Stimulated activated naive CD4-positive, alpha-beta T cell treated with Interleukin-2 at 50 U/mL for 16 hours (primary cell): ENCODE measurements around the gene MYO1D.
A peak's percentile ranks its signal among the peaks of the same experiment; 100 is the strongest.
"Not testable (repeated sequence)": the region's sequence is repeated elsewhere in the genome, so short reads cannot be mapped to it uniquely, and the experiment has no call there.

Experiments used
- DNase-seq: peaks from one replicate; lab custom pipeline; 2025; lab: John Stamatoyannopoulos, UW

The MYO1D gene

GRCh38 chr17:32894245-32894644 is 17.3 kb upstream of the MYO1D start:
- DNase-seq, result no peak

- not testable (repeated sequence) for DNase-seq
Measured at GRCh38 chr17:32887410-32887809, 10.5 kb upstream of the MYO1D start.

GRCh38 chr17:32886951-32887350 is 10.0 kb upstream of the MYO1D start:
- DNase-seq, result not testable (repeated sequence)

- peak; percentile 23 for DNase-seq
Measured at GRCh38 chr17:32882734-32883133, 5.8 kb upstream of the MYO1D start.

GRCh38 chr17:32882029-32882428 is 5.1 kb upstream of the MYO1D start:
- no peak for DNase-seq

- DNase-seq, result no peak
Measured at GRCh38 chr17:32880671-32881453, 3.9 kb upstream of the MYO1D start.

- no peak for DNase-seq
Measured at GRCh38 chr17:32879134-32879533, 2.2 kb upstream of the MYO1D start.

GRCh38 chr17:32878211-32878610 is 1.3 kb upstream of the MYO1D start:
- DNase-seq, result no peak

- peak; percentile 89 for DNase-seq
Measured at GRCh38 chr17:32877164-32877764, 340 bp upstream of the MYO1D start.

- DNase-seq, result no peak
Measured at GRCh38 chr17:32875923-32876416, 954 bp downstream of the MYO1D start.

GRCh38 chr17:32875230-32875917 is 1.6 kb downstream of the MYO1D start:
- no peak for DNase-seq

GRCh38 chr17:32873114-32873513 is 3.8 kb downstream of the MYO1D start:
- no peak for DNase-seq

- DNase-seq, result no peak
Measured at GRCh38 chr17:32871746-32872145, 5.2 kb downstream of the MYO1D start.

GRCh38 chr17:32870969-32871368 is 6.0 kb downstream of the MYO1D start:
- DNase-seq, result no peak

- no peak for DNase-seq
Measured at GRCh38 chr17:32870027-32870670, 6.8 kb downstream of the MYO1D start.

GRCh38 chr17:32869345-32870026 is 7.4 kb downstream of the MYO1D start:
- no peak for DNase-seq

GRCh38 chr17:32865141-32865540 is 11.8 kb downstream of the MYO1D start:
- DNase-seq, result no peak

GRCh38 chr17:32863559-32863958 is 13.4 kb downstream of the MYO1D start:
- DNase-seq, result no peak

- DNase-seq, result no peak
Measured at GRCh38 chr17:32862940-32863339, 14.0 kb downstream of the MYO1D start.

GRCh38 chr17:32861981-32862380 is 14.9 kb downstream of the MYO1D start:
- DNase-seq, result no peak

- DNase-seq, result no peak
Measured at GRCh38 chr17:32859857-32860525, 16.9 kb downstream of the MYO1D start.
